Skin of body (tissue), 2 donors: ENCODE measurements around the gene NEUROD1. TPM values are rescaled to one million over a fixed set of nuclear protein-coding genes. Genes with fewer than 3 reads are reported as not detected.

Source experiments
- DNase-seq: peaks from one replicate; lab custom pipeline; 2025; lab: John Stamatoyannopoulos, UW
- total RNA-seq: library from RNA; depleted of rRNA; stranded (reverse); fragments of >200 nt; gene quantifications from one replicate; pipeline ENCODE4 v1.2.3, GENCODE V29; 2014

The NEUROD1 gene
- total RNA-seq, 1 donor from 2014 or later = not detected

DNA sequence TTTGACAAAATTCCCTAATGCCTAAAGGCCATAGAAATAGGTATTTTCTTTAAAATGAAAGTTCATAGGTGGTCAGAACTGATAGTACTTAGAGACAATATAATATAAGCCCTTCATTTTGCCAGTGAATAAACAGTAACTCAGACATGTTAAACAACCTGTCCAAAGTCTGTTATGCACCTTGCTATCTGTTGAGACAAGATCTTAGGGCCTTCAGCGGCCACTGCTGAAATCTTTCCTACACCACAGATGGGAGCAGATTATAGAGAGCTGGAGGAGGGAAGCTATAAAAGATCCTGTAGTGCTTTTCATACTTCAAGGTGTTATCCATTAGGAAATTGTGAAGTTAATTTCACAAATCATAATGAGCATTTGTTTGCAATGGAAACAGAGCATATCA is 37.2 kb downstream of the NEUROD1 start:
- no peak for DNase-seq

DNA sequence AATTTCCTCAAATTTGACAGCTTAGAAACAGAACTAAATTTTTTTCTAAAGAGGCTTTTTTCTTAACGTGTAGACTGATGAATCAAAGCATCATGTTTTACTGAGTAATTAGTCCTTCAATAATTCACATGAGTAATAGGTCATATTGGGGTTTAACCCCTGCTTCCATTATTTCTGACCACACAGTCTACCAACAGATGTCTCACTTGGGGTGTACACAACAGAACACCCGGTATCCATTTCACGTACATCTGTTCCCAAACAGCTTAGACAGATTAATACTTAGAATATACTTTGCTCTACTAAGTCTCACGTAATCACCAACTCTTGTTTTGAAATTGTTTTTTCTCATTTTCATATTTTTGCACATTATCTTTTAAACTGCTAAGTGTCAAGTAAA is 38.2 kb downstream of the NEUROD1 start:
- no peak for DNase-seq

GRCh38 chr2:181639686-181640085 is 40.6 kb downstream of the NEUROD1 start:
- DNase-seq = no peak

- no peak for DNase-seq
Measured at GRCh38 chr2:181632733-181633401, 47.5 kb downstream of the NEUROD1 start.

GRCh38 chr2:181628590-181629585 is 51.4 kb downstream of the NEUROD1 start:
- DNase-seq = no peak

DNA sequence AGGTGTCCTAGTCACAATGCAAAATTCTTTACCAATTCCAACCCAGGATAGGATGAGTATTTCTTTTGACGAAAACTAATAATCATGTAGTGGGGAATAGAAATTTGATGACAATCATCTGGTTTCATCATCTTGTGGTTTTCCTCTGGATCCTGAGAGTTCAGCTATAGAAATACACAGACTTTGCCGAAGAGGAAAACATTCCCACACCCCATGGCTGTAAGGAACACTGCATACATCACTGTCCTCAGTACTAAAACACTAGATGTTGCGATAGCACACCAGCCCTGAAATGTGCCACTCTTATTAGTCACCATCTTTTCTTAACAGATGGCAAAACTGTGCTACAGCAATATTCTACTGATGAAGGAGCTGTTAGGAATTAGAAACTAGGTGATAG is 52.8 kb downstream of the NEUROD1 start:
- DNase-seq = no peak

DNA sequence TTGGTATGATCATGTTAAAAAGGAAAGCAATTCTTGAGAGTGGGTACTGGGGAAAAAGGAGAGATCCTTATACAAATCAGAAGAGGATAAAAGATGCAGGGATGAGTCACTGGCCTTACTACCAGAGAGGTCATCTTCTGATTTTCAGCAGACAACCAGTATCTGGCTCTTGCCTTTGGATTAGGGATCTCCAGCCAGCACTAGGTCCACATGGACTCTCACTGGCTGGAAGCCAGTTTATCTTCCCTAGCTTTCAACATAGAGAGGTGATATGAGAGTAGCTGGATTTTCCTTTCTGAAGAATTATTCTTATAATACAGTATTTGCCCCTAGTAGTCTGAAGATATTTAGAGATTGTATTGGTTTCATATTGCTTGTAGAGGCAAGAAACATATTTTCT is 53.6 kb downstream of the NEUROD1 start:
- DNase-seq = no peak

Other genes starting within 250 kb of the NEUROD1 start
- 19.0 TPM for gene ITGA4, start 223.1 kb downstream of the NEUROD1 start, total RNA-seq
- not detected for gene CERKL, start 23.4 kb downstream of the NEUROD1 start, total RNA-seq
- gene ITPRID2, start 211.2 kb upstream of the NEUROD1 start, total RNA-seq = 122 TPM